Psoas muscle (tissue), 8 donors: ENCODE measurements around the gene MBLAC1. TPM values are rescaled to one million over a fixed set of nuclear protein-coding genes. Genes with fewer than 3 reads are reported as not detected.
A peak's percentile ranks its signal among the peaks of the same experiment; 100 is the strongest.

Experiments used
- ATAC-seq, 4 donors: fragments of 200-7000 bp; cut with Tn5 transposase; one replicate each; pipeline ENCODE4 v1.9.1; 2020; ENCODE audit warnings: moderate library complexity in 3 of 4, mild to moderate bottlenecking in 2 of 4
- DNase-seq, 2 donors: peaks; one replicate each; pipeline ENCODE4 v3.0.0-alpha.2; 2020
- H3K27ac ChIP-seq: fragments of 200-600 bp; one replicate; pipeline ENCODE4 v1.8.0; 2022
- H3K27me3 ChIP-seq, 3 donors: fragments of 200-600 bp in 1 of 3; one replicate each; pipeline versions ENCODE4 v1.6.1 to v1.8.0; 2013 to 2022; ENCODE audit warnings: low read length in 2 of 3, mild to moderate bottlenecking in 2 of 3, moderate library complexity in 1 of 3; ENCODE audit not compliant: insufficient read depth in 3 of 3
- H3K36me3 ChIP-seq, 2 donors: fragments of 200-600 bp in 1 of 2; one replicate each; pipeline versions ENCODE4 v1.6.1 to v1.8.0; 2013 to 2022; ENCODE audit warnings: low read depth in 1 of 2, mild to moderate bottlenecking in 1 of 2, moderate library complexity in 1 of 2; ENCODE audit not compliant: insufficient read depth in 1 of 2
- H3K4me1 ChIP-seq: fragments of 200-600 bp; one replicate; pipeline ENCODE4 v1.8.0; 2022
- H3K4me3 ChIP-seq: fragments of 200-600 bp; one replicate; pipeline ENCODE4 v1.8.0; 2022; ENCODE audit warnings: mild to moderate bottlenecking
- H3K9me3 ChIP-seq: fragments of 200-600 bp; one replicate; pipeline ENCODE4 v1.8.0; 2022
- CTCF ChIP-seq: fragments of 200-600 bp; IDR thresholded peaks from one replicate; pipeline ENCODE4 v1.8.0; 2022; ENCODE audit warnings: antibody characterized with exemption
- WGBS, 3 donors: extraction: QIAGEN DNeasy Blood & Tissue Kit; methylation state at CpG; one replicate each; pipeline versions ENCODE4 v1.1.6 to v1.1.7; 2013; 5-methylcytosine and 5-hydroxymethylcytosine counted together
- intact Hi-C, 2 donors: fragments of 100-400 bp; cut with DNase I; formaldehyde crosslinking; loops; one replicate each; pipeline versions ENCODE4 v1.11.0 to v1.14.2; 2022
- polyA plus RNA-seq, 3 donors: library from polyadenylated mRNA; stranded (reverse); fragments of 200-250 nt; gene quantifications; one replicate each; pipeline ENCODE4 v1.2.3, GENCODE V29; 2013
- total RNA-seq, 4 donors: library from RNA; stranded (reverse); fragmentation: NEBNext Ultra II Directional in 2 of 4; extraction: Animal tissue kit (Norgen Biotek cat#: 25700) in 2 of 4; gene quantifications; one replicate each; pipeline versions ENCODE4 v1.2.1 to v1.2.4, GENCODE V29; 2021 to 2023
- donor health status: healthy with polysubstance abuse.
- donor health status: DM: no; HTN: no; CAD: no; lungs with moderate emphysema.
- donor health status: Bipolar disorder and iron deficiency.
- donor health status: healthy.
- donor health status: DM: yes; HTN: yes; CAD: no.
- donor health status: DM: no; HTN: no; CAD: no.
- donor health status: DM: no; HTN: no; CAD: no.
- donor health status: DM: yes; HTN: yes; CAD: no.

Gene MBLAC1
- total and polyA plus RNA-seq, 7 donors, result 0.91 to 3.8 (median 2.0) TPM

DNA sequence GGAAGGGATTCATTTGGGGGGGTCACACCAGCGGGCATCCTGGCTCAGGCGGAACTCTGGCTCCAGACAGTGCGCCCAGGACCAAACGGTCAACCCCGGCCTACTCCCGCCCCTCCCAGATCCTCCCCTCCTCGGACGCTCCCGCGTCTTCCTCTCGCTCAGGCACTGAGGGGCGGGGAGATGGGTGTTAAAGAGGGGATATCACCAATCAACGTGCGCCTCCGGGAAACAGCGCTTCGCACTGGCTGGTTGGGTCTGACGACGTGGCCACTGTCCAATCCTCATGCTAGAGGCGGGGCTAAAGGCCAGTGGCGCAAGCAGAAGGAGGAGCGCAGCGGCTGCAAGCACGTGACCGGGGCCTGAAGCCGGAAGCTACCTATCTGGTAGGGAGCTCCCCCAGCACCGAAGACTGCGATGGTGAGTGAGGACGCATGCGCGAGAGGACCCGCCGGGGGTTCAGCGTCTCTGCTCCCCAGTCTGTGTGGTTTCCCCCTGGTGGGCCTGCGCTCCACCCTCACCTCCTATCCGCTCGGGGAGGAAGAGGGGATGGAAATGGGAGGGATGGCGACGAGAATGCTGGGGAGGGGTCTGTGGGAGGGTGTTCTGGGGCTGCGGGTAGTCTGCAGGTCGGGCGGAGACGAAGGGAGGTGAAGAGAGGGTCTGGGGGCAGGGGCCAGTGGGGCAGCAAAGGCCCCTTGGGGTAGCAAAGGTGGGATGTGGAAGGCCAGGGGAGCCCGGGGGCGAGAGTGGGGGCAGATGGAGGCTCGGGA is 22.0 kb downstream of the MBLAC1 start, which contains the start of gene LAMTOR4:
Gene LAMTOR4, plus strand, starts transcription at position 360 of the 770 bp plus-strand sequence. Its CDS starts 55 bp downstream, at position 415.
- WGBS, 3 donors, result 0 to 1% (median 0%) methylated on average over 42 to 46 of the region's 46 CpGs
- Histone ChIP-seq H3K4me3 (peak within 1 kb of the TSS; percentile 73), H3K9me3 (no peaks in the 10 kb centered on the region), H3K36me3 (peaks cover 4 to 22% of the 10 kb centered on the region in 2 donors), H3K27me3 (no peaks in the 10 kb centered on the region), H3K4me1 (peaks cover 15% of the 10 kb centered on the region), H3K27ac (peak within 1 kb of the TSS; percentile 84)
- DNase-seq (peak; percentile 98 to 99), ATAC-seq (peak; percentile 98 to 99 (median 99))
- intact Hi-C loops, result no loop called here
- peak; percentile 6 for TF ChIP-seq CTCF

GRCh38 chr7:100152404-100152803 is 25.6 kb downstream of the MBLAC1 start:
- ATAC-seq (no peak), DNase-seq (no peak)
- Histone ChIP-seq H3K4me1 (peaks cover 21% of the 10 kb centered on the region), H3K9me3 (no peaks in the 10 kb centered on the region), H3K27ac (no peak overlapping the region), H3K27me3 (no peaks in the 10 kb centered on the region), H3K4me3 (no peak overlapping the region), H3K36me3 (peaks cover 7 to 56% of the 10 kb centered on the region in 2 donors)
- intact Hi-C loops, result loop anchor here in 1 of 2 donors (10.0 kb wide), 1 partner anchor 62 kb away; the partner anchor contains the start of gene PVRIG
- TF ChIP-seq CTCF, result no peak

DNA sequence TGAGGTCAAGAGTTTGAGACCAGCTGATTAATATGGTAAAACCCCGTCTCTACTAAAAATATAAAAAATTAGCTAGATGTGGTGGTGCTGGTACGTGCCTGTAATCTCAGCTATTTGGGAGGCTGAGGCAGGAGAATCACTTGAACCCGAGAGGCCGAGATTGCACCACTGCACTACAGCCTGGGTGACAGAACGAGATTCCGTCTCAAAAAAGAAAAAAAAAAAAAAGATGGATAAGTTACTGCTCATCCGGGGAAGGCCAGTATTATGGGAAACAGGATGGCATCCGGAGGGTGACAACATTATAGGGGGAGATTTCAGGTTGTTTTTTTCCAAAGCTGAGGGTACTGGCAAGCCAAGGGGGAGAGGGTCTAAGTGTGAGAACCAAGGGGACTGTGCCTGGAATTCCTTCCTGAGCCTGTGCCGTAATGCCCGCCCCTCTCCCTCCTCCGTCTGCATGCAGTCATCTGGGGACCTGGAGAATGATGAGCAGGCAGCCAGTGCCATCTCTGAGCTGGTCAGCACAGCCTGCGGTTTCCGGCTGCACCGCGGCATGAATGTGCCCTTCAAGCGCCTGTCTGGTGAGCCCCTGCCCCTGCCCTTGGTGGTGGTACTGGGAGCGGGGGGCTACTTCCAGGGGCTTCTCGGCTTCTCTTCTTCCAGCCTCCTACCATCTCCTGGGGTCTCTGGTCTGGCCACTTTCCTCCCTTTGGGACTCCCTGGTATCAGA is 26.3 kb downstream of the MBLAC1 start:
- no peak for ATAC-seq
- H3K27ac ChIP-seq, result no peak overlapping the region
- H3K4me1 ChIP-seq, result peaks cover 24% of the 10 kb centered on the region
- no peak for TF ChIP-seq CTCF
- WGBS, 3 donors, result 87 to 90% (median 89%) methylated on average over 18 of the region's 18 CpGs
- intact Hi-C loops, result loop anchor here in 1 of 2 donors (10.0 kb wide), 1 partner anchor 62 kb away; the partner anchor contains the start of gene PVRIG
- H3K4me3 ChIP-seq, result no peak overlapping the region
- no peaks in the 10 kb centered on the region for H3K27me3 ChIP-seq
- DNase-seq, result no peak
- H3K36me3 ChIP-seq, result peaks cover 7 to 56% of the 10 kb centered on the region in 2 donors
- H3K9me3 ChIP-seq, result no peaks in the 10 kb centered on the region

- WGBS, 3 donors, result 74 to 79% (median 75%) methylated on average over 15 to 16 of the region's 16 CpGs
- no peak for DNase-seq
- intact Hi-C loops, result loop anchor here in 1 of 2 donors (10.0 kb wide), 1 partner anchor 61 kb away; the partner anchor contains the start of gene PVRIG
- Histone ChIP-seq H3K9me3 (no peaks in the 10 kb centered on the region), H3K4me1 (peaks cover 23% of the 10 kb centered on the region), H3K27ac (no peak overlapping the region), H3K36me3 (peaks cover 7 to 56% of the 10 kb centered on the region in 2 donors), H3K4me3 (no peak overlapping the region), H3K27me3 (no peaks in the 10 kb centered on the region)
- TF ChIP-seq CTCF, result no peak
- no peak for ATAC-seq
Measured at GRCh38 chr7:100153708-100154535, 27.2 kb downstream of the MBLAC1 start.
